Activated naive CD8-positive, alpha-beta T cell treated with anti-CD3 and anti-CD28 coated beads for 36 hours (primary cell): ENCODE measurements around the gene CUX1. TPM values are rescaled to one million over a fixed set of nuclear protein-coding genes. Genes with fewer than 3 reads are reported as not detected.

Experiments
- DNase-seq: peaks from one replicate; pipeline ENCODE4 v3.0.0; 2021
- H3K27ac Mint-ChIP-seq: one replicate; pipeline ENCODE4 v1.8.0; 2022; ENCODE audit warnings: mild to moderate bottlenecking, moderate library complexity, mixed read lengths
- H3K27me3 Mint-ChIP-seq: one replicate; pipeline ENCODE4 v1.8.0; 2022; ENCODE audit warnings: mild to moderate bottlenecking, mixed read lengths
- H3K36me3 Mint-ChIP-seq: one replicate; pipeline ENCODE4 v1.8.0; 2021; ENCODE audit warnings: mild to moderate bottlenecking, mixed read lengths
- H3K4me1 Mint-ChIP-seq: one replicate; pipeline ENCODE4 v1.8.0; 2021; ENCODE audit warnings: mixed read lengths
- H3K4me3 Mint-ChIP-seq: one replicate; pipeline ENCODE4 v1.8.0; 2022; ENCODE audit warnings: mild to moderate bottlenecking, moderate library complexity, mixed read lengths
- H3K9me3 Mint-ChIP-seq: one replicate; pipeline ENCODE4 v1.8.0; 2022; ENCODE audit warnings: mixed read lengths
- total RNA-seq, 2 experiments: library from RNA; stranded (reverse); gene quantifications; one replicate each; pipeline ENCODE4 v1.2.3, GENCODE V29; 2021

CUX1 gene
- total RNA-seq, 2 experiments from 2014 or later: 14.2 to 14.5 TPM

DNA sequence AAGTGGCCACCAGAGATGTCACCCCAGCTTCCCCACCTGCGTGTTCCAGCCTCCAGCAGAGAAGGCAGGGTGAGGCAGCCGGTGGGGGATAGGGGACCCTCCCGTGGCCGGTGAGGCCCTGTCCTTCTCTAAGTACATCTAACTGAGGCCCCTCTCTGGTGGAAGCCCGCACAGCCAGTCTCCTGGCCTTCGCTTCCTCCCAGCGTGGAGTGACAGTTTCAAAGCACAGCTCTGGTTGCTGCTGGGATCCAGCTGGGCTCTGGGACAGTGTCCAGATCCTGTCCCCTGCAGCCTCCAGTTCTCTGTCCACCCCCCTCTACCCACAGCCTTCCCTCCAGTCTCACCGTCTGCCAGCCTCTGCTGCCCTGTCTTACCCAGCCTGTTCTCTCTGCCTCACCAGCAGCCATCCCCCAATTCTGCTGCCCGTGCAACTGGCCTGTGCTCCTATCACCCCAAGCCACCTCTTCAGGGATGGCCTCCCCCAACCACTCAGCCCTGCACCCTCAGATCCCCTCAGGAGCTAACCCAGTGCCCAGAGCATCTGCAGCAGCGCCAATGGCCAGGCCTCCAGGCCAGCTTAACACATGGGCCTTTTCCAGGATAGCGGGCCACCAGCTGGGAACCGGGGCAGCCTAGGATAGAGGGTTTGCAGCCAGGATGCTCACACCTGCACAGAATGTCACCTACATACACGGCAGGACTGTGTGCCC lies 452.9 kb downstream of the CUX1 start:
- Mint-ChIP-seq H3K4me3 (no peak overlapping the region), H3K27me3 (no peaks in the 10 kb centered on the region), H3K27ac (no peak overlapping the region)

GRCh38 chr7:102271158-102271798 lies 453.9 kb downstream of the CUX1 start:
- H3K4me3 Mint-ChIP-seq: no peak overlapping the region
- no peak overlapping the region for H3K27ac Mint-ChIP-seq

More for the DNA sequence above, 452.9 kb downstream of the CUX1 start:
- Mint-ChIP-seq H3K9me3 (no peaks in the 10 kb centered on the region), H3K4me1 (peaks cover 3% of the 10 kb centered on the region), H3K36me3 (no peaks in the 10 kb centered on the region)
- no peak for DNase-seq

GRCh38 chr7:102272075-102272916 lies 454.9 kb downstream of the CUX1 start:
- no peaks in the 10 kb centered on the region for H3K36me3 Mint-ChIP-seq
- no peaks in the 10 kb centered on the region for H3K9me3 Mint-ChIP-seq
- H3K4me1 Mint-ChIP-seq: peaks cover 3% of the 10 kb centered on the region
- H3K4me3 Mint-ChIP-seq: no peak overlapping the region
- peak; percentile 71 for DNase-seq
- no peaks in the 10 kb centered on the region for H3K27me3 Mint-ChIP-seq
- H3K27ac Mint-ChIP-seq: no peak overlapping the region

More at GRCh38 chr7:102271158-102271798, 453.9 kb downstream of the CUX1 start:
- no peaks in the 10 kb centered on the region for H3K36me3 Mint-ChIP-seq
- DNase-seq: no peak
- H3K4me1 Mint-ChIP-seq: peaks cover 3% of the 10 kb centered on the region
- no peaks in the 10 kb centered on the region for H3K27me3 Mint-ChIP-seq
- no peaks in the 10 kb centered on the region for H3K9me3 Mint-ChIP-seq

GRCh38 chr7:102272917-102273748 lies 455.7 kb downstream of the CUX1 start:
- Mint-ChIP-seq H3K4me3 (no peak overlapping the region), H3K9me3 (no peaks in the 10 kb centered on the region), H3K27ac (no peak overlapping the region), H3K36me3 (no peaks in the 10 kb centered on the region), H3K4me1 (peaks cover 3% of the 10 kb centered on the region), H3K27me3 (no peaks in the 10 kb centered on the region)
- no peak for DNase-seq

DNA sequence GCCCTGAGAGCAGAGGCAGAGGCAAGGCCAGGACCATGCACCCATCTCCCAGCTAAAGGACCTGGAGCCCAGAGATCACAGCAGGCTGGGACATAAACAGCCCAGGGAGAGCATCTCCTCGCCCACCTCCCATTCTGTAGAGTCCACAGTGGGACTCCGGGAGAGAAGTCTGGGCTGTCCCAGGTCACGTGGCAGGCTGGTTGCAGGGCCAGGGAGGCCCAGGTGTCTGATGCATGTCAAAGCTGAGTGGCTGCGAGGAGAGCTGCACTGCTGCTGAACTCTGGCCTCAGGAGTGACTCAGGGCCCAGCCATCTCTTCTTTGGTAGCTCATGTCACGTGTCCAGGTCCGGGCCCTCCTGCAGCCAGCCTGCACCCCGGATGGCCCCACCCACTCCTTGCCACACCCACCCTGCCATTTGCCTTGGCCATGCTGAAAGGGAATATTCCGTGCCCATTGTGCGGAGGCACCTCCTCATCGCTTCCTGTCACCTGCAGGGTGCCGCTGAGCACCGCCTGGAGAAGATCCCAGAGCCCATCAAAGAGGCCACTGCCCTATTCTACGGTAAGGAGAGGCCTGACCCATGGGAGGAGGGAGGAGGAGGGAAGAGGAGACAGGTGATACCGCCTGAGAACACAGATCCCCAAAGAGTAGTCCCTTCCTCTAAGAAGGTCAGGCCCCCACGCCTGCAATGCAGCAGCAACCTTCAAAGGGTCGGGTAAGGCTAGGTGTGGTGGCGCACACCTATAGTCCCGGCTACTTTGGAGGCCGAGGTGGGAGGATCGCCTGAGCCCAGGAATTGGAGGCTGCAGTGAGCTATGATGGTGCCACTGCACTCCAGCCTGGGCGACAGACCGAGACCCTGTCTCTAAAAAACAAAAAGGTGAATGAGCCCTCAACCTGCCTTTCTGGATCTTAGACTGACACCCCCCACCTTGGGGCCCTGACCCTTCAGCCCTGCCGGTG lies 456.6 kb downstream of the CUX1 start:
- DNase-seq: no peak
- no peaks in the 10 kb centered on the region for H3K27me3 Mint-ChIP-seq
- H3K4me1 Mint-ChIP-seq: peaks cover 3% of the 10 kb centered on the region
- no peak overlapping the region for H3K27ac Mint-ChIP-seq
- H3K4me3 Mint-ChIP-seq: no peak overlapping the region
- H3K36me3 Mint-ChIP-seq: no peaks in the 10 kb centered on the region
- no peaks in the 10 kb centered on the region for H3K9me3 Mint-ChIP-seq

- Mint-ChIP-seq H3K9me3 (no peaks in the 10 kb centered on the region), H3K36me3 (no peaks in the 10 kb centered on the region), H3K4me3 (no peak overlapping the region), H3K27ac (no peak overlapping the region), H3K4me1 (peaks cover 3% of the 10 kb centered on the region), H3K27me3 (no peaks in the 10 kb centered on the region)
- DNase-seq: no peak
Observed at GRCh38 chr7:102275123-102275703, 457.8 kb downstream of the CUX1 start.

DNA sequence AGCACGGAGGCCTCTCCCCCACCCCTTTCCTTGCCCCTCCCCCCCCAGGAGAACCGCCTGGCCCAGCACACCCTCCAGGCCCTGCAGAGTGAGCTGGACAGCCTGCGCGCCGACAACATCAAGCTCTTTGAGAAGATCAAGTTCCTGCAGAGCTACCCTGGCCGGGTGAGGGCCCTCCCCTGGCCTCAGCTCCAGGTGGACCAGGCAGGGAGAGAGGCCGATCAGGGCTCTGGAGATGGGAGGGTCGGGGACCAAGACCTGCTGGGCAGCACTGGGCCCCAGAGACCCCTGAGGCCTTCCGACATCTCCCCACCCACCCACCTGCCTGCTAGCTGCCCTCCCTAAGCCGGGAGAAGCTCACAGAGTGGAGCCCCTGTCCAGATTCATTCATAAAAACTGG lies 460.5 kb downstream of the CUX1 start:
- H3K9me3 Mint-ChIP-seq: no peaks in the 10 kb centered on the region
- no peaks in the 10 kb centered on the region for H3K27me3 Mint-ChIP-seq
- no peaks in the 10 kb centered on the region for H3K4me1 Mint-ChIP-seq
- DNase-seq: no peak
- no peak overlapping the region for H3K27ac Mint-ChIP-seq
- no peak overlapping the region for H3K4me3 Mint-ChIP-seq
- no peaks in the 10 kb centered on the region for H3K36me3 Mint-ChIP-seq

GRCh38 chr7:102279537-102280400 lies 462.3 kb downstream of the CUX1 start:
- DNase-seq: peak; percentile 69
- Mint-ChIP-seq H3K4me3 (no peak overlapping the region), H3K9me3 (no peaks in the 10 kb centered on the region), H3K36me3 (no peaks in the 10 kb centered on the region), H3K4me1 (peaks cover 4% of the 10 kb centered on the region), H3K27ac (no peak overlapping the region), H3K27me3 (peaks cover 2% of the 10 kb centered on the region)

DNA sequence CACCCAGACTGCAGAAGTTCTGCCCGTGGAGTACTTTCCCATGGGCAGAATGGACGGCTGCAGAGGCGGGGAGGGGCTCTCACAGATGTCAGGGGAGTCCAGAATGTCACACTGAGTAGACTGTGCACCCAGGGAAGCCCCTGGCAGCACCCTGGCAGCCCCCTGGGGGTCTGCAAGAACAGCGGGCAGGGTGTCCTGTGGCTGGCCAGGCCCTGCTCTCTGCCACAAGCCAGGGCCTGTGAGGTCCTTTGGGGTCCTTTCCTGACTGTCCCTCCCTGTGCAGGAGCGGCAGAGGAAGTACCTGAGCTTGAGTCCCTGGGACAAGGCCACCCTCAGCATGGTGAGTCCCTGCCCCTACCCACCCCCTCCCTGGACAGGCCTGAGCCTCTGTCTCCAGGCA lies 463.1 kb downstream of the CUX1 start:
- no peak for DNase-seq
- H3K36me3 Mint-ChIP-seq: no peaks in the 10 kb centered on the region
- no peaks in the 10 kb centered on the region for H3K9me3 Mint-ChIP-seq
- peaks cover 10% of the 10 kb centered on the region for H3K4me1 Mint-ChIP-seq
- peaks cover 9% of the 10 kb centered on the region for H3K27me3 Mint-ChIP-seq
- no peak overlapping the region for H3K27ac Mint-ChIP-seq
- no peak overlapping the region for H3K4me3 Mint-ChIP-seq

DNA sequence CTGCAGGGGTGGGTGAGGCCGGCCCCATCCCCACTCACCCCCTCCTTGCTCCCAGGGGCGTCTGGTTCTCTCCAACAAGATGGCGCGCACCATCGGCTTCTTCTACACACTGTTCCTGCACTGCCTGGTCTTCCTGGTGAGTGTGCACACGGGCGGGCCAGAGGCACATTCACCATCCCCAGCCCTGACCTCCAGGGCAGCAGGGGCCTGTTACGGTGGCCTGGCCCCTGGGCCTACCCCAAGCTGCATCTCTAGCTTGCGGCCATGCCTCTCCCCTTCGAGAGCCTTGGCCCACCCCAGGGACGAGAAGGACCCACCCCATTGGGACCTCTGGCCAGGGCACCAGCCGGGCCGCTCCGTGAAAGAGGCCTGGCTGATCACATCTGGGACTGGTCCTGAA lies 464.4 kb downstream of the CUX1 start:
- no peaks in the 10 kb centered on the region for H3K9me3 Mint-ChIP-seq
- no peak overlapping the region for H3K27ac Mint-ChIP-seq
- no peak for DNase-seq
- peaks cover 10% of the 10 kb centered on the region for H3K4me1 Mint-ChIP-seq
- H3K36me3 Mint-ChIP-seq: no peaks in the 10 kb centered on the region
- H3K27me3 Mint-ChIP-seq: peaks cover 10% of the 10 kb centered on the region
- no peak overlapping the region for H3K4me3 Mint-ChIP-seq

DNA sequence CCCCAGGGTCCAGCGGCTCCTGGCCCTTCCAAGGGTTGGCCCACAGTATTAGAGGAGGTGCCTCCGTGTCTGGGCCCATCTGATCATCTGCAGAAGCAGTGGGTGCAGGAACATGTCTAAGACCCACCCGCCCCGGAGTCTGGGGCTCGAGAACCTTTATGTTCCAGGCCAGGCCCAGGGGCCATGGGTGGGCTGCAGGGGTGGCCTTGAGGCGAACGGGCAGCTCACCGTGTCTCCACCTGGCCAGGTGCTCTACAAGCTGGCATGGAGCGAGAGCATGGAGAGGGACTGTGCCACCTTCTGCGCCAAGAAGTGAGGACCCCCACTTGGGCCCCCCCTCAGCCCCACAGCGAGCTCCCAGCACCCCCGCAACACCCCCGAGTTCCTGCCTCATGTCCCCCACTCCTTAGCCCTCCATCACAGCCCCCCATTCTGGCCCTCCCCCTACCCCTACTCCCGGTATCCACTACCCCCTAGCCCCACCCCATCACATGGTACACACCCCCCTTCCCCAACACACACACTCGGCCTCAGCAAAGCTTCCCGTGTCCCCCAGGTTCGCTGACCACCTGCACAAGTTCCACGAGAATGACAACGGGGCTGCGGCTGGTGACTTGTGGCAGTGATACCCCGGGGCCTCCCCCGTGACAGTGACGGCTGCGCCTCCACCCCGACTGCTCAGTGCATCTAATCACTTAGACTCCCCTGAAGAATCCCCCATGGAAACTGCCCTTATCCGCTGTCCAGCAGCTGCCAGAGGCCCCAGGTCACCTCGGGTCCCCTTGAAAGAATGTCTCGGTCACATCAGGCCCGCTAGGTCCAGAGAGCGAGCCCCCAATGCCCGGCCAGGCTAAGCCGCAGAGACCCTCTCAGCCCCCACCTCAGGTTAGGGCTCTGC lies 465.3 kb downstream of the CUX1 start:
- H3K9me3 Mint-ChIP-seq: no peaks in the 10 kb centered on the region
- H3K27me3 Mint-ChIP-seq: peaks cover 10% of the 10 kb centered on the region
- no peak overlapping the region for H3K27ac Mint-ChIP-seq
- no peaks in the 10 kb centered on the region for H3K36me3 Mint-ChIP-seq
- H3K4me3 Mint-ChIP-seq: no peak overlapping the region
- H3K4me1 Mint-ChIP-seq: peaks cover 10% of the 10 kb centered on the region
- DNase-seq: no peak
